Activated naive CD4-positive, alpha-beta T cell treated with anti-CD3 and anti-CD28 coated beads for 36 hours (primary cell): ENCODE measurements around the gene RAB44. TPM values are rescaled to one million over a fixed set of nuclear protein-coding genes. Genes with fewer than 3 reads are reported as not detected.

Source experiments
- CTCF ChIA-PET: fragments of 350-600 bp; sonication (Branson Sonifier 250); formaldehyde crosslinking; loops from one replicate; lab custom pipeline; 2021; ENCODE audit warnings: antibody characterized with exemption; lab: Charles Lee
- DNase-seq: peaks from one replicate; pipeline ENCODE4 v3.0.0-alpha.2; 2020
- H3K27ac Mint-ChIP-seq: one replicate; pipeline ENCODE4 v1.8.0; 2021; ENCODE audit warnings: mild to moderate bottlenecking, mixed read lengths
- H3K27me3 Mint-ChIP-seq: one replicate; pipeline ENCODE4 v1.8.0; 2021; ENCODE audit warnings: low read depth, mixed read lengths
- H3K36me3 Mint-ChIP-seq: one replicate; pipeline ENCODE4 v1.8.0; 2021; ENCODE audit warnings: low read depth, mixed read lengths
- H3K4me1 Mint-ChIP-seq: one replicate; pipeline ENCODE4 v1.8.0; 2021; ENCODE audit warnings: low read depth, mixed read lengths
- H3K4me3 Mint-ChIP-seq: one replicate; pipeline ENCODE4 v1.8.0; 2021; ENCODE audit warnings: mild to moderate bottlenecking, moderate library complexity, mixed read lengths
- H3K9me3 Mint-ChIP-seq: one replicate; pipeline ENCODE4 v1.8.0; 2021; ENCODE audit warnings: mixed read lengths
- intact Hi-C: fragments of 100-400 bp; cut with micrococcal nuclease; formaldehyde crosslinking; loops from one replicate; pipeline ENCODE4 v1.15.1; 2023
- total RNA-seq, 2 experiments: library from RNA; stranded (reverse); gene quantifications; one replicate each; pipeline ENCODE4 v1.2.3, GENCODE V29; 2021

The RAB44 gene
- total RNA-seq, 2 experiments from 2014 or later: 0.05 TPM; not detected in 1

DNA sequence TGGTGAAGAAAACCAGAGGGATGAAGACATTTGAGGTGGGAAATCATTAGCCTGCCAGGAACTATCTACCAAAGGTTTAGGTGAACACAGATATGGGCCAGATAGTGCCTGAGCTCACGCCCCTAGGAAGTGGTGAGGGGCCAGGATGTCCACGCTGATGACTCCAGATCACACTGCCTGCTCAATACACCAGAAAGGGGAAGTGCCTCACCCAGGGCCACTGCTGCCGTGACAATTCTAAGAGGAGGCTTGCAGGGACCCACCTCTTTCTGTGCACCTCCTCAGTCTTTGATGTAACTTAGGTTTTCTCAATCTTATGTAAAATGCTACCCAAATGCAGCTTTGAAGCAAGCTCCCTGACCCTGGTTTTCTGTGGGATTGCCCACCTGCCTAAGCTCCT is 5.4 kb upstream of the RAB44 start:
- Mint-ChIP-seq H3K9me3 (no peaks in the 10 kb centered on the region), H3K36me3 (peaks cover 2% of the 10 kb centered on the region)

DNA sequence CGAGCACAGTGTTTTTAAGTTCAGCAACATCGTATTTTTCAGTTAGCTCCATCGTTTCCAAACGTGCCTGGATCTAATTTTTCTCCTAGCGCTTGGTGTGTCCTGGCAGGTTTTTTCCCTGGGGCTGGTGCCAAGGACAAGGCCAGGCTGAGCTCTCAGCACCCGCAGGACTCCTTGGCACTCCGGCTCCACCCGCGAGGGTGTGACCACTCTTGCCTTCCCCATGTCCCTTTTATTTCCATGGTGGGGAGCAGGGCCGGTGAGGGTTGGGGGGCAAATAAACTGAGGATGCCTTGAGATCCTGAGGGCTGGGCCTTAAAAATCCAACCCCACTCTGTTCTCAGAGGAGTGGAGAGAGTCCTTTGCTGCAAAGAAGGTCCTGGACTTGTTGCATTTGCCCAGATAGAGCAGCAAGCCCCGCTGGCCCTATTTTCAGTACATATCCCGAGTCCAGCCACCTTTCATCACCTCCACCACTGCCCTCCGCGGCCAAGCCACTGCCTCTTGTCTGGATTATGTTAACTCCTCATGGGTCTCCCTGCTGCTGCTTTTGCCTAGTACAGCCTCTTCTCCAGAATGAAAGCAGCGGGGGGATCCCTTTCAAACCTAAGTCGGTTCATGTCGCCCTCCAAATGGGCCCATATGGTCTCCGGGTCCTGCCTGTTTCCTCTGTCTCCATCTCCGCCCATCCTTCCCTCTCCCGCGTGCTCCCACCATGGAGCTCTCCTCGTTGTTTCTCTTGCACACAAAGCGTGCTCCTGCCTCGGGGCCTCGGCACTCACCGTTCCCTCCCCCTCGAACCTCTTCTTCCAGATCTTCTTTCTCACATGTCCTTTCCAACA is 4.5 kb upstream of the RAB44 start:
- intact Hi-C loops: no loop called here
- CTCF ChIA-PET: interaction anchor here (1.2 to 1.9 kb wide), 3 partner anchors 16 to 75 kb away, joined by 3 to 4 read pairs (median 3); no protein-coding TSS in a partner anchor
- Mint-ChIP-seq H3K27me3 (no peaks in the 10 kb centered on the region), H3K27ac (no peak overlapping the region), H3K9me3 (no peaks in the 10 kb centered on the region), H3K4me1 (peaks cover 26% of the 10 kb centered on the region), H3K36me3 (no peaks in the 10 kb centered on the region), H3K4me3 (no peak overlapping the region)
- no peak for DNase-seq

More for the DNA sequence above, 5.4 kb upstream of the RAB44 start:
- H3K4me3 Mint-ChIP-seq: no peak overlapping the region
- peak; percentile 53 for DNase-seq
- CTCF ChIA-PET: interaction anchor here (1.2 to 1.9 kb wide), 3 partner anchors 17 to 76 kb away, joined by 3 to 4 read pairs (median 3); no protein-coding TSS in a partner anchor
- intact Hi-C loops: no loop called here
- H3K27ac Mint-ChIP-seq: no peak overlapping the region
- peaks cover 26% of the 10 kb centered on the region for H3K4me1 Mint-ChIP-seq
- H3K27me3 Mint-ChIP-seq: no peaks in the 10 kb centered on the region

DNA sequence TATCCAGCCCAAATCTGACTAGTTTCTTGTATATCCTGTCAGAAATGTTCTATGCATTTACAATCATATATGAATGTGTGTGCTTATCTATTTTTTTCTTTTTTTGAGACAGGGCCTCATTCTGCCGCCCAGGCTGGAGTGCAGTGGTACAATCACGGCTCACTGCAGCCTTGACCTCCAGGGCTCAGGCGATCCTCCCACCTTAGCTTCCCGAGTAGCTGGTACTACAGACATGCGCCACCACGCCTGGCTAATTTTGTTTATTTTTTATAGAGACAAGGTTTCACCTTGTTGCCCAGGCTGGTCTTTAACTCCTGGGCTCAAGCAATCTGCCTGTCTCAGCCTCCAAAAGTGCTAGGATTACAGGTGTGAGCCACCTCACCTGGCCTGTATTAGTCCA is 3.0 kb upstream of the RAB44 start:
- Mint-ChIP-seq H3K4me1 (peaks cover 26% of the 10 kb centered on the region), H3K27ac (no peak overlapping the region), H3K9me3 (no peaks in the 10 kb centered on the region), H3K27me3 (peaks cover 5% of the 10 kb centered on the region), H3K36me3 (no peaks in the 10 kb centered on the region), H3K4me3 (no peak overlapping the region)
- no peak for DNase-seq
- CTCF ChIA-PET: no interaction called here
- intact Hi-C loops: loop anchor here (1.0 kb wide), 2 partner anchors 11 to 61 kb away; no protein-coding TSS in a partner anchor

DNA sequence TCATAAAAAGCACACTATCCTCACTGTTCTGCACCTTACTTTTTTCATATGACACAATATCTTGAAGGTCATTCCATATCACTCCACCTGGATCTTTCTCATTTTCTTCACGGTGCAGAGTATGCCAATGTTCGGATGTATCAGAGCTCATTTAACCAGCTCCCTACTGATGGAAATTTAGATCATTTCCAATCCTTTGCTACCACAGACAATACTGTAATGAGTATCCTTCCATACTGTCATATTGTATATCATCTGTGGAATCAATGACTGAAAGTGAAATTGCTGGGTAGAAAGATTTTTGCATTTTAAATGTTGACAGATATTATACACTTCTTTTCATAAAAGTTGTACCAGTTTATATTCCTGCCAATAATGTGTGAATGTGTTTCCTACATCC is 2.2 kb upstream of the RAB44 start:
- DNase-seq: peak; percentile 3
- peak overlapping the region; percentile 14 for H3K27ac Mint-ChIP-seq
- H3K27me3 Mint-ChIP-seq: peaks cover 5% of the 10 kb centered on the region
- peaks cover 26% of the 10 kb centered on the region for H3K4me1 Mint-ChIP-seq
- no peaks in the 10 kb centered on the region for H3K9me3 Mint-ChIP-seq
- intact Hi-C loops: loop anchor here (1.0 kb wide), 2 partner anchors 12 to 60 kb away; no protein-coding TSS in a partner anchor
- H3K36me3 Mint-ChIP-seq: no peaks in the 10 kb centered on the region
- H3K4me3 Mint-ChIP-seq: no peak overlapping the region
- CTCF ChIA-PET: interaction anchor here (1.0 to 1.3 kb wide), 4 partner anchors 14 to 80 kb away, joined by 3 to 10 read pairs (median 3); no protein-coding TSS in a partner anchor

DNA sequence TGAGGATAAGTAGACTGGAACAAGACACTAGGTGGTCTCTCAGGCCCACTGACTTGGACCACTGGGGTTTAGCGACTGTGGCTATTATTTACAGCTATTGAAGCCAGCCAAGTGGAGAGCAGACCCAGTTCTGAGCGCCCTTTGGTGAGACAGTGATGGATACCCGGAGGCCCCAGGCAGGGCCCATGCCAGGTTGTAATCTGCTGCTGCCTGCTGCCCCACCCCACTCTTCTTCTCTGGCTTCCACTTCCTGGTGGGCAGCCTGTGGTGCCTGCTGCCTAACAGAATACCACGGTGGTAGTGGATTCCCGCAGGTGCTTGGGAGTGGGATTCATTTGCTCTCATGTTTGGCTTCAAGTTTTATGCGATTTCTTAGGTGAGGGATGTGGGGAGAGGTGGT is 570 bp downstream of the RAB44 start:
- DNase-seq: no peak
- no peak overlapping the region for H3K4me3 Mint-ChIP-seq
- H3K4me1 Mint-ChIP-seq: peaks cover 17% of the 10 kb centered on the region
- no peak overlapping the region for H3K27ac Mint-ChIP-seq
- H3K36me3 Mint-ChIP-seq: no peaks in the 10 kb centered on the region
- H3K27me3 Mint-ChIP-seq: peaks cover 5% of the 10 kb centered on the region
- no peaks in the 10 kb centered on the region for H3K9me3 Mint-ChIP-seq
- intact Hi-C loops: no loop called here
- CTCF ChIA-PET: interaction anchor here (1.3 to 1.9 kb wide), 2 partner anchors 53 to 61 kb away, joined by 4 read pairs; no protein-coding TSS in a partner anchor

DNA sequence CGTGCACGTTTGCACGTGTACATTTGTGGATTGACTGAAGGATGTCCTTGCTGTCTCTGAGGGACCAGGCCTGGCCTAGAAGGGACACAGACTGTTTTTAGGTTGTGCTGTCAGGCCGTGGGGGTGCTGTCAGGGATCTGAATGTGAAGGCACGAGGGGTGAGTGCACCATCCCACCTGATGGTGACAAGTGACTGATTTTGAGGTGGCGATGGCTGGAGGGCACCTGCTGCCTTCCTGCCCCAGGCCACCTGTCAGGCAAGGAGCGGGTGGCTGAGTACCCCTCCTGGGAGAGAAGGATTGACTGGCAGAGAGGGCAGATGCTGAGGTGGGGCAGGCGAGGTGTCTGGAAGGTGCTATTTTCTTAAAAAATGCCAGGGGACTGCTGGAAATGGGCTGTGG is 1.2 kb downstream of the RAB44 start:
- Mint-ChIP-seq H3K27me3 (peaks cover 6% of the 10 kb centered on the region), H3K4me3 (no peak overlapping the region), H3K36me3 (no peaks in the 10 kb centered on the region), H3K4me1 (peaks cover 17% of the 10 kb centered on the region), H3K27ac (no peak overlapping the region), H3K9me3 (no peaks in the 10 kb centered on the region)
- CTCF ChIA-PET: no interaction called here
- DNase-seq: no peak
- intact Hi-C loops: no loop called here

DNA sequence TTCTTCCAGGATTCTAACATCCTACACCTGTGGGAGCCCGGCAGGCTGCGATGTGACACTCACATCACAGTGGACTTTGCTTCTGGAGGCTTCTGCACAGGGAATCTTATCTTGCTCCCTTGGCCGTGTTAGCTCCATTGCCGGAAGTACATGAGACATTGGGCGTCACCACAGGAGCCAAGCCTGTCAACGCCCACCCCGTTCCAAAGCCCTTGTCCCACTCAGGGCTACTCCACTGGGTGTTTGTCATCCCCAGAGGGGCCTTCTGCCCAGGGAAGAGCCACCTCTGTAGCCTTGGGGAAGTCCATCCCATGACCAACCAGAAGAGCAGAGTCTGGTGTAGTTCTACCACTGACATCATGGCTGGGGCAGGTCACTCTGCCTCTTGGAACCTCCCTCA is 1.7 kb downstream of the RAB44 start:
- intact Hi-C loops: no loop called here

DNA sequence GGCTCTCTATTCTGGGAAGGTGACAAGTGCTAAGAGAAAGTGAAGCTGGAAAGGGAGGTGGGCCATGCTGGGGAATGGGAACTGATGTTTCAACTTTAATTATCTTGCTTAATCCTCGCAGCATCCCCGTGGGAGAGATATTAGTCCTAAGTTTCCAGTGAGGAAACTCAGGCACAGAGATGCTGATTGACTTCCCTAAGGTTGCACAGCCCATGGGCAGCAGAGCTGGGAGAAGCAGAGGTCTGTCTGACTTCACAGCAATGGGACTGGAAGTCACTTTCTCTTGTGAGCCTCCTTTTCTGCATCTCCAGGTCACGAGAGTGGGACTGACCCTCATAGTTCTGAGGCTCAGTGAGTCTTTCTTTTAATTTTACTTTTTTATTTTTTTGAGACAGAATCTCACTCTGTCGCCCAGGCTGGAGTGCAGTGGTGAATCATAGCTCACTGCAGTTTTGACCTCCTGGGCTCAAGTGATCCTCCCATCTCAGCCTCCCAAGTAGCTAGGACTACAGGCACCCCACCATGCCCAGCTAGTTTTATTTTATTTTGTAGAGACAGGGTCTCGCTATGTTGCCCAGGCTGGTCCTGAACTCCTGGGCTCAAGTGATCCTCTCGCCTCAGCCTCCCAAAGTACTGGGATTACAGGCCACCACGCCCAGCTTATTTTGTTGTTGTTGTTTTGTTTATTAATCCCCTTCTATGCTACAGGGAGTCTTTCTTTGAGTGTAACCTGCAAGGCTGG is 2.6 kb downstream of the RAB44 start:
- H3K4me3 Mint-ChIP-seq: no peak overlapping the region
- intact Hi-C loops: no loop called here
- H3K27me3 Mint-ChIP-seq: peaks cover 6% of the 10 kb centered on the region
- no peaks in the 10 kb centered on the region for H3K36me3 Mint-ChIP-seq
- peaks cover 11% of the 10 kb centered on the region for H3K4me1 Mint-ChIP-seq
- DNase-seq: no peak
- no peak overlapping the region for H3K27ac Mint-ChIP-seq
- H3K9me3 Mint-ChIP-seq: no peaks in the 10 kb centered on the region
- CTCF ChIA-PET: interaction anchor here (0.8 to 1.0 kb wide), 2 partner anchors 9 to 76 kb away, joined by 3 to 4 read pairs; no protein-coding TSS in a partner anchor

More for the DNA sequence above, 1.7 kb downstream of the RAB44 start:
- DNase-seq: no peak
- CTCF ChIA-PET: no interaction called here
- H3K9me3 Mint-ChIP-seq: no peaks in the 10 kb centered on the region
- H3K27me3 Mint-ChIP-seq: peaks cover 6% of the 10 kb centered on the region
- no peak overlapping the region for H3K4me3 Mint-ChIP-seq
- H3K36me3 Mint-ChIP-seq: no peaks in the 10 kb centered on the region
- peaks cover 17% of the 10 kb centered on the region for H3K4me1 Mint-ChIP-seq
- no peak overlapping the region for H3K27ac Mint-ChIP-seq

DNA sequence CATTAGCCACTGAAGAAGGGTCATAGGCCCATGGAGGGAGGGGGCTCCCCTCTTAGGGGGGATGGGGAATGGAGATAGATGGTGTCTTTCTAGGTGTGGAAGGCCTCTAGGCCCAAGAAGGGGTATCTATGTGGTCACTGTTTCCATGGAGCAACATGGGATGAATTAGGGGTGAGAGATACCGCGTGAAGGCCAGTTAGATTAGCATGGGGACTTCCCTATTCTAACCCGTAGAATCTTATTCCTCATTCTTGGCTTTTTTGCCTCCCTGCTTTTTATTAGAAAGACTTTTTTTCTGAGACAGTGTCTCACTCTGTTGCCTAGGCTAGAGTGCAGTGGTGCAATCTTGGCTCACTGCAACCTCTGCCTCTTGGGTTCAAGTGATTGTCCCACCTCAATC is 3.2 kb downstream of the RAB44 start:
- no peak overlapping the region for H3K27ac Mint-ChIP-seq
- CTCF ChIA-PET: interaction anchor here (0.7 to 1.8 kb wide), 3 partner anchors 77 to 86 kb away, joined by 3 to 5 read pairs (median 3); no protein-coding TSS in a partner anchor
- no peak for DNase-seq
- H3K4me1 Mint-ChIP-seq: peaks cover 8% of the 10 kb centered on the region
- H3K27me3 Mint-ChIP-seq: peaks cover 6% of the 10 kb centered on the region
- no peaks in the 10 kb centered on the region for H3K36me3 Mint-ChIP-seq
- H3K4me3 Mint-ChIP-seq: no peak overlapping the region
- intact Hi-C loops: no loop called here
- H3K9me3 Mint-ChIP-seq: no peaks in the 10 kb centered on the region

DNA sequence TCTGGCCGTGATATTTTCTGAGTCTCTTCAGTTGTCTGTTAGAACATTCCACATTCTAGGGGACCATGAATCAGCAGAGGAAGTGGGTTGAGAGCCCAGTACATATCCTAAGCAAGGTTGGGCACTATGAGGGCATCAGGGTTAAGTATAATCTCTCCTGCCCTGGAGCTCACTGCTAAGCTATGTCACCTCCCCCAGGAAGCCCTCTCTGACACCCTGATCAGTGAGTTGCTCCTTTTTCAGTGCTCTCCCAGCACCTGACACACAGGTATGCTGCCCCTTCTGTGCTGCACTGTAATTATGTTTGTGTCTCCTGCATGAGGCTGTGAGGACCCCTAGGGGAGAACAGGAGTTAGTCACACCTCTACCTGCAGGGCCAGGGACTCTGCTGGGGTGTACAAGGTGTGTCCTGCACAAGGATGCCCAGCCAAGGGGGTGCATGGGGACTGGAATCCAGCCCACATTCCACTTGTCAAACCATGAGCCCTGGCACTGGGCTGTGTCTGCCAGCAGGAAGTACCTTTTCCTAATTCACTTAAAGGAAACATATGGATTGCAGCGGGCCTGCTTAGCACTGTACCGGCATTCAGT is 3.9 kb downstream of the RAB44 start:
- intact Hi-C loops: no loop called here
- peaks cover 6% of the 10 kb centered on the region for H3K27me3 Mint-ChIP-seq
- no peak overlapping the region for H3K4me3 Mint-ChIP-seq
- no peaks in the 10 kb centered on the region for H3K36me3 Mint-ChIP-seq
- H3K27ac Mint-ChIP-seq: no peak overlapping the region
- CTCF ChIA-PET: interaction anchor here (0.7 to 2.0 kb wide), 3 partner anchors 54 to 86 kb away, joined by 3 to 5 read pairs (median 5); no protein-coding TSS in a partner anchor
- peaks cover 8% of the 10 kb centered on the region for H3K4me1 Mint-ChIP-seq
- peak; percentile 32 for DNase-seq
- H3K9me3 Mint-ChIP-seq: no peaks in the 10 kb centered on the region

DNA sequence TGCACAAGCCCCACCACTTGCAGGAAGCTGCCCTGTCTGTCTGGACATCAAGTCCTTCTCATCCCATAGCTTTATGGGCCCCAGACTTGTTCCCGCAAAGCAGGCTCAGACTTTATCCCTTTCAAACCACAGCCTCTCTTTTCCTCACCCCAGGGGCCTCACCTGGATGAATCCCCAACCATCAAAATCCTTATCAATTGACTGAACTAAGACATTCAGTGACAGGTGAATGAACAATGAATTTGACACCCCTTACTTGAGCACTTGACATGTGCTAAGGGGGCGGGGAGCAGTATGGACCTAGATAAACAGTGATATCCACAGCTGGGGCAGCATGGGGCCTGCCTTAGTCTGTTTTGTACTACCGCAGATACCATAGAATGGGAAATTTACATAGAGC is 5.0 kb downstream of the RAB44 start:
- no peak overlapping the region for H3K4me3 Mint-ChIP-seq
- H3K27ac Mint-ChIP-seq: no peak overlapping the region
- peaks cover 2% of the 10 kb centered on the region for H3K4me1 Mint-ChIP-seq
- H3K27me3 Mint-ChIP-seq: peaks cover 6% of the 10 kb centered on the region
- H3K9me3 Mint-ChIP-seq: no peaks in the 10 kb centered on the region
- no peak for DNase-seq
- CTCF ChIA-PET: interaction anchor here (1.8 to 2.0 kb wide), 2 partner anchors 53 to 87 kb away, joined by 5 read pairs; no protein-coding TSS in a partner anchor
- no peaks in the 10 kb centered on the region for H3K36me3 Mint-ChIP-seq
- intact Hi-C loops: no loop called here
